B cell (primary cell): ENCODE data around the gene SFR1. TPM values are rescaled to one million over a fixed set of nuclear protein-coding genes. Genes with fewer than 3 reads are reported as not detected.

Experiments used
- ATAC-seq: fragments of 200-7000 bp; cut with Tn5 transposase; one replicate; pipeline ENCODE4 v1.10.0; 2021; ENCODE audit warnings: low read depth, mild to moderate bottlenecking, moderate number of reproducible peaks, moderate library complexity
- CTCF ChIA-PET: fragments of 350-600 bp; sonication (Branson Sonifier 250); formaldehyde crosslinking; loops from one replicate; lab custom pipeline; 2021; ENCODE audit warnings: antibody characterized with exemption, inconsistent platforms; lab: Charles Lee
- POLR2A ChIA-PET: fragments of 350-600 bp; sonication (Branson Sonifier 250); formaldehyde crosslinking; loops from one replicate; lab custom pipeline; 2021; ENCODE audit warnings: antibody characterized with exemption; lab: Charles Lee
- DNase-seq: peaks from one replicate; pipeline ENCODE4 v3.0.0; 2013
- H2AFZ ChIP-seq: 2 replicates; pipeline ENCODE4 v1.6.1; 2012; ENCODE audit warnings: mild to moderate bottlenecking, low read depth, low read length; ENCODE audit not compliant: insufficient read depth, poor library complexity, severe bottlenecking
- H3K27ac ChIP-seq, 2 donors: 1 replicate in 1 of 2; 2 replicates in 1 of 2; pipeline ENCODE4 v1.5.1; 2012 to 2013; ENCODE audit warnings: low read length in 2 of 2, mild to moderate bottlenecking in 2 of 2, moderate library complexity in 1 of 2
- H3K27me3 ChIP-seq, 4 experiments: fragments of 200-600 bp in 1 of 4; sonication (generic) in 1 of 4; replicated peaks in 1 of 4; 1 replicate in 2 of 4; 2 replicates in 2 of 4; pipeline versions ENCODE4 v1.6.1 to v1.7.0; 2013 to 2016; ENCODE audit warnings: low read length in 3 of 4, mild to moderate bottlenecking in 2 of 4, mixed read lengths in 1 of 4, moderate library complexity in 1 of 4; ENCODE audit not compliant: insufficient read depth in 4 of 4, control insufficient read depth in 3 of 4; ENCODE audit errors: control extremely low read depth in 1 of 4
- H3K36me3 ChIP-seq, 2 experiments: replicated peaks in 1 of 2; 1 replicate in 1 of 2; 2 replicates in 1 of 2; pipeline versions ENCODE4 v1.6.1 to v1.7.1; 2013; ENCODE audit warnings: low read length in 1 of 2; ENCODE audit not compliant: insufficient read depth in 2 of 2, control insufficient read depth in 1 of 2; ENCODE audit errors: control extremely low read depth in 1 of 2, extremely low read depth in 1 of 2
- H3K4me1 ChIP-seq, 2 donors: fragments of 200-600 bp in 1 of 2; sonication (generic) in 1 of 2; 1 replicate in 1 of 2; 2 replicates in 1 of 2; pipeline versions ENCODE4 v1.5.1 to v1.6.1; 2013 to 2017; ENCODE audit warnings: low read length in 2 of 2; ENCODE audit not compliant: control insufficient read depth in 2 of 2, insufficient read depth in 2 of 2
- H3K4me2 ChIP-seq: replicated peaks from 2 replicates; pipeline ENCODE3; 2012; ENCODE audit warnings: mild to moderate bottlenecking, low read depth, low read length; ENCODE audit not compliant: poor library complexity, severe bottlenecking
- H3K4me3 ChIP-seq, 5 experiments: fragments of 200-600 bp in 1 of 5; sonication (generic) in 1 of 5; 1 replicate in 3 of 5; 2 replicates in 2 of 5; pipeline versions ENCODE4 v1.5.1 to v1.7.0; 2011 to 2016; ENCODE audit warnings: low read length in 4 of 5, mild to moderate bottlenecking in 4 of 5, low read depth in 2 of 5, control low read depth in 1 of 5, moderate library complexity in 1 of 5; ENCODE audit not compliant: insufficient read depth in 1 of 5; ENCODE audit errors: control extremely low read depth in 1 of 5, extremely low read depth in 1 of 5
- H3K79me2 ChIP-seq: fragments of 200-600 bp; sonication (generic); one replicate; pipeline ENCODE4 v1.6.0; 2016; ENCODE audit warnings: low read length; ENCODE audit not compliant: control insufficient read depth, insufficient read depth
- H3K9ac ChIP-seq: fragments of 200-600 bp; sonication (generic); 2 replicates; pipeline ENCODE4 v1.6.1; 2017; ENCODE audit warnings: mild to moderate bottlenecking, low read length, moderate library complexity
- H3K9me3 ChIP-seq, 3 donors: one replicate each; pipeline versions ENCODE4 v1.6.1 to v1.7.1; 2013; ENCODE audit warnings: low read length in 2 of 3; ENCODE audit not compliant: control insufficient read depth in 2 of 3, insufficient read depth in 1 of 3; ENCODE audit errors: control extremely low read depth in 1 of 3
- H4K20me1 ChIP-seq: 2 replicates; pipeline ENCODE4 v1.6.0; 2012; ENCODE audit warnings: mild to moderate bottlenecking, low read length; ENCODE audit not compliant: insufficient read depth, control insufficient read depth, poor library complexity, severe bottlenecking
- H3K27ac Mint-ChIP-seq: one replicate; pipeline ENCODE4 v1.8.0; 2021; ENCODE audit warnings: mixed read lengths
- H3K27me3 Mint-ChIP-seq: one replicate; pipeline ENCODE4 v1.8.0; 2021; ENCODE audit warnings: mixed read lengths
- H3K4me1 Mint-ChIP-seq: one replicate; pipeline ENCODE4 v1.8.0; 2021; ENCODE audit warnings: mixed read lengths
- H3K4me3 Mint-ChIP-seq: one replicate; pipeline ENCODE4 v1.8.0; 2021; ENCODE audit warnings: mixed read lengths
- H3K9me3 Mint-ChIP-seq: one replicate; pipeline ENCODE4 v1.8.0; 2022; ENCODE audit warnings: mixed read lengths; ENCODE audit not compliant: insufficient read depth
- EZH2 ChIP-seq: IDR thresholded peaks from 2 replicates; pipeline ENCODE4 v1.6.1; 2012; ENCODE audit warnings: borderline replicate concordance, low read depth, mild to moderate bottlenecking, moderate library complexity, low read length; ENCODE audit not compliant: insufficient read depth, poor library complexity, severe bottlenecking
- WGBS: methylation state at CpG from one replicate; pipeline ENCODE4 v1.1.5; 2013; ENCODE audit warnings: missing lambda C conversion rate; ENCODE audit not compliant: insufficient coverage; 5-methylcytosine and 5-hydroxymethylcytosine counted together
- intact Hi-C: fragments of 100-400 bp; cut with micrococcal nuclease; formaldehyde crosslinking; loops from one replicate; pipeline ENCODE4 v1.10.0; 2022
- polyA plus RNA-seq: library from polyadenylated mRNA; depleted of rRNA; stranded (reverse); fragments of >200 nt; gene quantifications from 2 replicates; pipeline ENCODE4 v1.2.3, GENCODE V29; 2012
- total RNA-seq, 2 donors: library from RNA; stranded (reverse); fragments of 120-200 nt in 1 of 2; gene quantifications; 1 replicate in 1 of 2; 2 replicates in 1 of 2; pipeline versions ENCODE4 v1.2.3 to v1.2.4, GENCODE V29; 2013 to 2022
- TF ChIP-seq, protein P1 (sequence below): fragments of 200-600 bp; IDR thresholded peaks from one replicate; pipeline ENCODE4 v1.8.0; 2022; ENCODE audit warnings: antibody characterized with exemption, mild to moderate bottlenecking

Gene SFR1
- total and polyA plus RNA-seq, 2 donors (not counting 1 experiment from before 2014, with no cell fraction given) = 6.2 to 15.3 TPM

DNA sequence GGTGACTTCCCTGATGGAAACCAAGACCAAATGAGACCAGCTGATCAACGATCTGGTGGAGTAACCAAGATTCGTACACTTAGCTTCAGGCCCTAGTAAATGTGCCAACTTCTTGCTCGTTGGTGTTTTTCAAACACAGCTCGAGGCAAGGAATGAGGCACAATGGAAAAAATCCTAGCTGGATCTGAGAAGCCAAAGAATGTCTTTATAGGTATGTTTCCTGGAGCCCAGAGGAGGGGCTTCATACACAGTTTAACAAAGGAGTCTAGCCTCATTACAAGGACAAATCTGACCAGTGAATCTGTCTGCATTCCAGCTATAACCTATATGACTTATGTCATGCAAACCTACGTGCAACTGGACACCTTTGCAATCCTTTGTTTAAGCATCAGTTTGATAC, 40.0 kb upstream of the SFR1 start:
- no peaks in the 10 kb centered on the region for H3K4me1 Mint-ChIP-seq
- H3K27me3 Mint-ChIP-seq = peaks cover 11% of the 10 kb centered on the region
- ChIA-PET CTCF (interaction anchor here (1.0 to 3.7 kb wide), 7 partner anchors 40 to 369 kb away, joined by 3 to 18 read pairs (median 5); partner anchors contain the start of gene SFR1), POLR2A (no interaction called here)
- no peak overlapping the region for H3K4me3 Mint-ChIP-seq
- Histone ChIP-seq H3K27ac (no peak overlapping the region), H3K9me3 (no peaks in the 10 kb centered on the region), H4K20me1 (no peaks in the 10 kb centered on the region), H3K4me2 (no peak overlapping the region), H3K9ac (no peak overlapping the region), H2AFZ (no peak overlapping the region), H3K79me2 (no peaks in the 10 kb centered on the region), H3K27me3 (no peaks in the 10 kb centered on the region), H3K4me1 (no peaks in the 10 kb centered on the region), H3K36me3 (no peaks in the 10 kb centered on the region), H3K4me3 (no peak overlapping the region)
- intact Hi-C loops = no loop called here
- ATAC-seq = no peak
- TF ChIP-seq EZH2 = no peak
- TF ChIP-seq, protein P1, sequence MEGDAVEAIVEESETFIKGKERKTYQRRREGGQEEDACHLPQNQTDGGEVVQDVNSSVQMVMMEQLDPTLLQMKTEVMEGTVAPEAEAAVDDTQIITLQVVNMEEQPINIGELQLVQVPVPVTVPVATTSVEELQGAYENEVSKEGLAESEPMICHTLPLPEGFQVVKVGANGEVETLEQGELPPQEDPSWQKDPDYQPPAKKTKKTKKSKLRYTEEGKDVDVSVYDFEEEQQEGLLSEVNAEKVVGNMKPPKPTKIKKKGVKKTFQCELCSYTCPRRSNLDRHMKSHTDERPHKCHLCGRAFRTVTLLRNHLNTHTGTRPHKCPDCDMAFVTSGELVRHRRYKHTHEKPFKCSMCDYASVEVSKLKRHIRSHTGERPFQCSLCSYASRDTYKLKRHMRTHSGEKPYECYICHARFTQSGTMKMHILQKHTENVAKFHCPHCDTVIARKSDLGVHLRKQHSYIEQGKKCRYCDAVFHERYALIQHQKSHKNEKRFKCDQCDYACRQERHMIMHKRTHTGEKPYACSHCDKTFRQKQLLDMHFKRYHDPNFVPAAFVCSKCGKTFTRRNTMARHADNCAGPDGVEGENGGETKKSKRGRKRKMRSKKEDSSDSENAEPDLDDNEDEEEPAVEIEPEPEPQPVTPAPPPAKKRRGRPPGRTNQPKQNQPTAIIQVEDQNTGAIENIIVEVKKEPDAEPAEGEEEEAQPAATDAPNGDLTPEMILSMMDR = no peak
- DNase-seq = no peak
- H3K27ac Mint-ChIP-seq = no peak overlapping the region
- WGBS = 94% methylated on average over 3 of the region's 5 CpGs
- H3K9me3 Mint-ChIP-seq = no peaks in the 10 kb centered on the region

DNA sequence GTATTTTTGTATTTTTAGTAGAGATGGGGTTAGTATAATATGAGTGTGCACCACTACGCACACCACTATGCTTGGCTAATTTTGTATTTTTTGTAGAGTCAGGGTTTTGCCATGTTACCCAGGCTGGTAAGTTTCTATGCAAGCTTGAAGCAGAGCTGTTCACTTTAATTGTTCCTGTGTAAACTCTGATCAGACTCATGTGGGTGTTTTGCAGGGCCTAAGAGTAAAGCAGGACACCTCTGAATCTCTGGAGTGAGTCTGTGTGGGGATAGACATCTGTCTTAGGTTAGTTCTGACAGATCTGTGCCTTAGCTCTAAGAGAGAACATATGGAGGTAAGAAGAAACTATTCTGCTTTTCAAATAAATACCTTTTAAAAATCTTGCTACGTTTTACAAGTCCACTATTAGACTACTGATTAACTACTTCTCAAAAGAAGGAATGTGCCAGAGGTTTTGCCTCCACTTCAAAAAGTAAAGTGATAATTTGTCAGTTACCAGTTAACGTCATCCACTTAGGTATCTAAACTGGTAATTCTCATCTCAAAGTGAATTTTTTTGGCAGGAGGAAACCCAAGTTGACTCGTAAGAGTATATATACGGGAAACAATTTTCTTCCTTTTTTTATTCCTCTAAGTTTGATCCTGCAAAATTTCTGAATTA, 37.4 kb upstream of the SFR1 start:
- 100% methylated on average over 2 of the region's 5 CpGs for WGBS
- no peaks in the 10 kb centered on the region for H4K20me1 ChIP-seq
- Mint-ChIP-seq H3K4me3 (no peak overlapping the region), H3K27ac (no peak overlapping the region), H3K27me3 (peaks cover 11% of the 10 kb centered on the region), H3K9me3 (no peaks in the 10 kb centered on the region), H3K4me1 (no peaks in the 10 kb centered on the region)
- no peak overlapping the region for H3K27ac ChIP-seq
- H3K4me2 ChIP-seq = no peak overlapping the region
- no peak overlapping the region for H3K9ac ChIP-seq
- H3K79me2 ChIP-seq = no peaks in the 10 kb centered on the region
- no peak overlapping the region for H3K4me3 ChIP-seq
- H2AFZ ChIP-seq = no peak overlapping the region
- ATAC-seq = no peak
- POLR2A ChIA-PET = no interaction called here
- intact Hi-C loops = no loop called here
- H3K9me3 ChIP-seq = no peaks in the 10 kb centered on the region
- TF ChIP-seq, protein P1 = no peak
- TF ChIP-seq EZH2 = no peak
- H3K27me3 ChIP-seq = no peaks in the 10 kb centered on the region
- H3K36me3 ChIP-seq = no peaks in the 10 kb centered on the region
- CTCF ChIA-PET = interaction anchor here (0.7 to 1.7 kb wide), 3 partner anchors 196 to 200 kb away, joined by 3 to 8 read pairs (median 3); no protein-coding TSS in a partner anchor
- DNase-seq = no peak
- no peaks in the 10 kb centered on the region for H3K4me1 ChIP-seq
